Stimulated activated CD4-positive, alpha-beta T cell treated with anti-CD3 and anti-CD28 coated beads, TNF-alpha, amount 100 ng/mL, for 24 hours (primary cell): Measurements from ENCODE around the gene SORL1.

Experiments used
- DNase-seq, 3 experiments: peaks; one replicate each; pipeline ENCODE4 v3.0.0-alpha.2; 2020; ENCODE audit warnings: low read depth in 3 of 3

The SORL1 gene

GRCh38 chr11:121583825-121584224 lies 131.7 kb downstream of the SORL1 start:
- DNase-seq, result no peak

DNA sequence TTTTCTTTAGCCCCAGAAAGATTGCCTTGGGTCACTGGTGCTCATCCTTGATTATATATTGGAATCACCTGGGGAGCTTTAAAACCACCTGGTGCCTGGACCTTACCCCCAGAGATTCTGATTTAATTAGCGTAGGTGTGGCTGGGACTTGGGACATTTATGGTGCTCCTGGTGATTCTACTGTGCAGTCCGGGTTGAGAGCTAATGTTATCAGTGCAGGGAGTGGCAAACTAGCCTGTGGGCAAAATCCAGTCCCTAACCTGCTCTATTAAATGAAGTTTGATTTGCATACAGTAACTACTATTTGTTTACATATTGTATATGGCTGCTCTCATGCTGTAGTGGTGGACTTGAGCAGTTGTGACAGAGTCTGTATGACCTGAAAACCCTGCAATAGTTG lies 134.6 kb downstream of the SORL1 start:
- no peak for DNase-seq

- no peak for DNase-seq
Observed at GRCh38 chr11:121587182-121587581, 135.1 kb downstream of the SORL1 start.

GRCh38 chr11:121588747-121589146 lies 136.6 kb downstream of the SORL1 start:
- no peak for DNase-seq

- DNase-seq, result peak in 1 of 3 experiments; percentile 12
Observed at GRCh38 chr11:121589946-121590537, 137.9 kb downstream of the SORL1 start.

DNA sequence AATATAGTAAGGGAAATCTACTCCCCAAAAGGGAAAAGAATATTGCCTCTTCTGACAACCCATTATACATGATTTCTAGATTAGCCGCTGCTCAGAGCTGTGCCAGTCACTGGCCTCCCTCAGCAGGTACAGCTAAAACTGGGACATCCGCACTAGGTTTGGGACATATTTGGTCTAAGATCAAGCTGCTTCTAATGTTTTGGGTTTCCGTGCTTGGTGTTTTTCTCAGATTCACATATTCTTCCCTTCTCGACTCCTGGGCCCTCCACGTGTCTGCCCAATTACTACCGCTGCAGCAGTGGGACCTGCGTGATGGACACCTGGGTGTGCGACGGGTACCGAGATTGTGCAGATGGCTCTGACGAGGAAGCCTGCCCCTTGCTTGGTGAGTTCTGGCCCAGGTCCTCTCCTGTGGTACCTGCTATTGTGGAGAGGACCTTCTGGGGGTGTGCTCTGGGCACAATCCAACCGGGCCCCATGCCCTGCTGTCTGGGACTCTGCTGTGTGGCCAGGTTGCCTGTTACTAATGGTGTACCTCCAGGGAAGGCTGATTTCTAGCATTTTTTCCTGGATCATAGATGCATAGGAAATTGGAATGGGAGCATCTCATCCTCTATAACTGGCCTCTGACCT lies 138.8 kb downstream of the SORL1 start:
- no peak for DNase-seq

GRCh38 chr11:121591405-121592033 lies 139.4 kb downstream of the SORL1 start:
- peak; percentile 45 to 75 (median 53) for DNase-seq

GRCh38 chr11:121592708-121593107 lies 140.6 kb downstream of the SORL1 start:
- DNase-seq, result no peak

DNA sequence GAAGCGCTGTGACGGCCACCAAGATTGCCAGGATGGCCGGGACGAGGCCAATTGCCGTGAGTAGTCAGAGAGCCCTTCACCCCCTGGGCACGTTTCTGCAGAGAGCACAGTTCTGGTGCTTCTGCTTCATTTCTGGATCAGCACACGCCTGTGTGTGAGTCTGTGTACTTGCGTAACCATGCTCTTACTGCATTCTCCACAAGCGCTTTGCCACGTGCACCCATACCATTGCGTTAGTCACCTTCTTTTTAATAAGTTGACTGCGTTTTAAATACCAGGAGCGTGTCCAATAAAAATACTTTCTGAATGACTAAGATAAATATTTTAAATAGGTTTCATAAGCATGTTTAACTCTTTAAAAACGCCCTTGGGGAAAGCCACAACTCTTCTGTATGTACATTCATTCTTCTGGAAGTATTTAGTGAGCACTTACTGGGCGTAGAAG lies 143.6 kb downstream of the SORL1 start:
- DNase-seq, result no peak

DNA sequence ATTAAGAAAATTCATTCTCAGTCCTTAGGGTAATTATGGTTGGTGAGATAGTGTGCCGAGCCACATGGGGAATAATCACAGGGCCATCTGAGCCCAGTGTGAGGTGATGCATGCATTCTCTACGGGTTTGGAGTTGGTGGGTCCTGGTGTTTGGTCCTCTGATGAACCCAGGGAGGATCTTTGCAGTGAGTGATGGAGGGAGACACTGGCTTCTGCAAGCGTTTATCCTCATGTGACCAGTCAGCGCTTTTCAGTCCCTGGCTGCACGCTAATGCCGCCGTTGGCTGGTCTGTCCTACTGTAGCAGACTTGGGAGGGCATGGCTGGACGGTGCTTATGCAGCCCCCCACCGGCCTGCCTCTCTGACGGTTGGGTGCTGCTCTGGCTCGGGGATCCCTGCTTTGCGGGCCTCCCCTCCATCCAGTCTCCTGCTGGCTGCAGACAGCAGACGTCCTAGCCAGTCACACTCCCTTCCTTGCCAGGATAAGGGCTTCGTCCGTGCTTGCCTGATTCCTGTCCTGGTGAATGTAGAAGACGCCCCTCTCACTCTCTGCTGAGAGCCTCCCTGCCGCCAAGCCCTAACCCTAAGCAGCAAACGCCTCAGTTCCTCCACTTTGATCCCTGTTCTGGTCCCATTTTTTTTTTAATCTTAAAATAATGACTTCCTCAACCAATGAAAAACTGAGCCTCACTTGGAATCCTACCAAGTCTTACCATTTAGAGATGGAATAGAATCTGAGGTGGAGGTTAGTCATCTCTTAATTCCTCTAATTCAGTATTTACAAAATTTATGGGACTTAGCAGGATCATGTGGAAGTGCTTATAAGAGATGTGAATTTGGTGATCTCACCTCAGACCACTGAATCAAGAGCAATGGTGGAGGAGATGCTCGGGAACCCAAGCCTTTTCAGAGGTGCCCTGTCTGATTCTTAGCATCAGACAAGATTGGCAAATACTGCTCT lies 144.4 kb downstream of the SORL1 start:
- no peak for DNase-seq

GRCh38 chr11:121603316-121603715 lies 151.2 kb downstream of the SORL1 start:
- no peak for DNase-seq

DNA sequence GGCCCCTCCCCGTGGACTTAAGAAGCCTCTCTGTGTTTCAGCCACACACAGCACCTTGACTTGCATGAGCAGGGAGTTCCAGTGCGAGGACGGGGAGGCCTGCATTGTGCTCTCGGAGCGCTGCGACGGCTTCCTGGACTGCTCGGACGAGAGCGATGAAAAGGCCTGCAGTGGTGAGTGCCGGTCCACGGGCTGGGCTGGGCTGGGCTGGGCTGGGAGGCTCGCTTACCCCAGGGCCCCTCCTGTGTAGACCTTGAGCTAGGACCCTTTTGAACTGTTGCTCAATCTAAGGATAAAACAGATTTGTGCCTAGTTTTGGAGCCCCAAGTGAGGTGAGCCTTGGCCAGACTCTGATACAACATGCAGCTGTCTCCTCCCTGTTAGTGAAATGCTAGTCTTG lies 152.0 kb downstream of the SORL1 start:
- no peak for DNase-seq

DNA sequence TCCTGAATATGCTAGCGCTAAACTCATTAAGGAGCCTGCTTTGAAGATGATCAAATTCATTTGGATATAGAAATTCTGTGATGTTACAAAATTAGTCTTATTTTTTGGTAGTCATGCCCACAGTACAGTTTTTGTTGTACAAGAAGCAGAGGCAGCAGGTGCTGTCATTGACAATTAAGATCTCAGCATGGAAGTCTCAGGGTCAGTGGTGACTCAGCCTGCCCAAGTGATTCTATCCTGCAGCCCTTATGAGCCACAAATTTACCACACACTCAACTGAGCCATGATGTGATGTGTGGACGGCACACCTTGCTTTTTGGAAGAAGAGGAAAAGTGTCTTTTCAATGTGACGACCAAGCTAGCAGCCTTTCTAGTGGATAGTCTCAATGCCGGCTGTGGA lies 154.2 kb downstream of the SORL1 start:
- no peak for DNase-seq

DNA sequence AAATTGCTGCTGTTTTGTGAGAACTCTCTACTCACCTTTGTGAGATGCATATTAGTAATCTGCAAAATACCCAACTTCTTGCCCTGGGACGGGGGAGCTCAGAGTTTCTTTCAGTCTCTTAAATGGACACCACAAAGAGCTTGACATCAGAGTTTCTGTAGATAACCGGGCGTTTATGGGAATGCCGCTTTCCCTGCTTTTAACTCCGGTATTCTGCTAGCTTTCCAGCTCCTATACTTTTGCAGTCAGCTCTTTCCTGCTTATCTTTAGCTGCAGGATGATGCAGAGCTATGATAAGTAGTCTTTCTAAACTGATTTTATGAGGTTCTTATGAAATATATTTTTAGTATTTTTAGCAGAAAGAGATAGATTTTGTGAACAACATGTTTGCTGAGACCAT lies 155.2 kb downstream of the SORL1 start:
- DNase-seq, result no peak

DNA sequence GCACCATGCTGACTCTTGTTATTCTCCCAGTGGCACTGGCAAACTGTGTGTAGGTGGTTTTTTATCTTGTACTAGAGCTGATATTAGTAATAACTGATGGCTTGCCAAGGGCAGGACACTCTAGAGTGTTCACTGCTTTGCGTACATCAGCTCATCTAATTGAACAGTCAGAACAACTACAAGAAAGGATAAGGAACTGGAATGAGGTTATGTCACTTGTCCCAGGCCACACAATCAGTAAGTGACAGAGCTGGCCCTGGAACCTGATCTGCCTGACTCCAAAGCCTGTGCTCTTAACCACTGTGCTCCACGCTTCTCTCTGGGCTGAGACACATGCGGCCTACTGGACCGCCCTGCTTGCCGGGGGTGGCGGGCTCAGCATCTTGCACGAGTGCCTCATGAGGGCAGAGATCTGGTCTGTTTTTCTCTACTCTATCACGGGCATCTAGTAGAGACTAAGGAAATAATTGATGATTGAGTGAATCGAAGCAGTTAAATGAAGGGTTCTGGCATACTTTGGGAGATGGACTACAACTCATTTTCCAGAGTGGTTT lies 156.5 kb downstream of the SORL1 start:
- DNase-seq, result no peak

GRCh38 chr11:121610706-121611105 lies 158.6 kb downstream of the SORL1 start:
- no peak for DNase-seq

DNA sequence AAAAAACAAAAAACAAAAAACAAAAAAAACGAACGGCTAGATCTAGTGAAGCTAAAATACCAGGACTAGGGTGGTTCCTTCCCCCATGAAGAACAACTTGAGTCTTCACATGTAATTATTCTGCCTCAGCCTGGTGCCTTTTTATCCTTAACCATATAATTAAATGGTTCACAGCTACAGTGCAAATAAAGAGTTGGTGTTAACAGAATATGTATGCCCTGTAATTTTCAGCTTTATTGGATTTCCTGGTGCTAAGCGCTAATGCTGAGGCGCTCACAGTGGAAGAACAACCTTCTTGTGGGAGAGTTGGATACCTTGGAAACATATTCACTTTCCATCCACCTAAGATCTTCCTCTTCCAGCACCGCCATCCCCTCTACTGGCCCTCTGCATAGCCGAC lies 159.1 kb downstream of the SORL1 start:
- DNase-seq, result no peak

- no peak for DNase-seq
Observed at GRCh38 chr11:121613724-121614123, 161.6 kb downstream of the SORL1 start.

GRCh38 chr11:121614636-121615240 lies 162.6 kb downstream of the SORL1 start:
- no peak for DNase-seq

GRCh38 chr11:121615501-121615900 lies 163.4 kb downstream of the SORL1 start:
- DNase-seq, result no peak

DNA sequence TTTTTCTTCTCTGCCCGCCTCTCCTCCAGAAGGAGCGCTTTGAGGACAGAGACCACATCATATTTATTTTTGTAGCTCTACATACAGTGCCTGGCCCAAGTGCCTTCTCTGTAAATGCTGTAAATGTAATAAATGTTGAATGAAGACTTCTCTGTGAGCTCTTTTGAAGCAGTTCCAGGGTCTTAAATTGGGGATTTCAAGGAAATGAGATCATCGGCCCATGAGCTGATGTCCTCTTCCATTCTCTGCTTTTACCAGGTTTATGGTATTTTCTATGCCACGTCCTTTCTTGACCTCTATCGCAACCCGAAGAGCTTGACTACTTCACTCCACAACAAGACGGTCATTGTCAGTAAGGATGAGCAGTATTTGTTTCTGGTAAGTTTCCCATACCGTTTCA lies 166.4 kb downstream of the SORL1 start:
- no peak for DNase-seq
